IPS-NIHi7 (cell line): ENCODE results near the gene MTCL1.

Source experiments
- DNase-seq: peaks from one replicate; pipeline ENCODE4 v3.0.0; 2012; ENCODE audit warnings: mixed read lengths; ENCODE audit errors: extremely low spot score

The MTCL1 gene

GRCh38 chr18:8810157-8810556, 104.8 kb downstream of the MTCL1 start:
- DNase-seq = no peak

DNA sequence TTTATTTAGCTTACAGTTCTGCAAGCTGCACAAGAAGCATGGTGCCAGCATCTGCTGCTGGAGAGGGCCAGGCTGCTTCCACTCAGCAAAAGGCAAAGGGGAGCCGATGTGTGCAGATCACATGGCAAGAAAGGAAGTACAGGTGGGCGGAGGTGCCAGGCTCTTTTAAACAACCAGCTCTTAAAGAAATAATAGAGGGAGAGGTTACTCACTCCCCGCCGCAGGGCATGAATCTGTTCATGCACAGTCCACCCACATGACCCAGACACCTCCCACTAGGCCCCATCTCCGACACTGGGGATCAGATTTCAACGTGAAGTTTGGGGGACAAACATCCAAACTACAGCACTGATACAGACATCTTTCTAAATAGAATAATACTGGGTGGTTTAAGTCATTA, 105.8 kb downstream of the MTCL1 start:
- no peak for DNase-seq

DNA sequence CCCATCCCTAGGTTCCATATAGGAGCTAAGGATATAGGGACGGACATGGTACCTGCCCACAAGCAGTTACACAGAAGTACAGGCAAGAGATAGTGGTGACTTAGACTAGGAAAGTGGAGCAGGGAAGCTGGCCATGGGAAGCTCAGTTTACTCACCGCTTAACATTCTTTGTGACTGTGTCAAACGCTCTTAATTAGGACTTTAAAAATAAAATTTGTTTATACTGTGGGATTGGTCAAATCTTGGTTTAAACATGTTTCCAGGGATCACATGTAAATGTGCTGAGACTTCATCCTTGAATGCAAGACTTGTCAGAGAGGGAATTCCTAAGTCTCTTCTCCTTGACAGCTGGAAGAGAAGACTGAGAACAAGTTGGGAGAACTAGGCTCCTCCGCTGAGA, 107.3 kb downstream of the MTCL1 start:
- DNase-seq = no peak

- DNase-seq = no peak
Measured at GRCh38 chr18:8813611-8814010, 108.3 kb downstream of the MTCL1 start.

DNA sequence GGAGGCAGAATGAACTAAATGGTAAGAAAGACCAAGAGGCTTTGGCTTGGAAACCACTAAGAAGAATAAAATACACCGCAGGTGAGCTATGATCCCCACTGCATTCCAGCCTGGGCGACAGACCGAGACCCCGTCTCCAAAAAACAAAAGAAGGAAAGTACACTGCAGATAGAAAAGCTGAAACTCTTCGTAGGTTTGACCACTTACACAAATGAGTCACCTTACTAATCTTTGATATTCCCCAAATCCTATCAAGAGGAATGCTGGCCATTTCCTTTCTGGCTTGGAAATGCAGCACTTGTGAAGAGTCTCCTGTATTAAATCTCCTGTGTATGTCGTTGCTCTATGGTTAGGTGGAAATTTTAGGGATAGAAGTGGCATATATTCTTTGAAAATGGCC, 108.8 kb downstream of the MTCL1 start:
- no peak for DNase-seq

GRCh38 chr18:8816220-8816619, 110.9 kb downstream of the MTCL1 start:
- no peak for DNase-seq

GRCh38 chr18:8816816-8817215, 111.5 kb downstream of the MTCL1 start:
- DNase-seq = no peak

DNA sequence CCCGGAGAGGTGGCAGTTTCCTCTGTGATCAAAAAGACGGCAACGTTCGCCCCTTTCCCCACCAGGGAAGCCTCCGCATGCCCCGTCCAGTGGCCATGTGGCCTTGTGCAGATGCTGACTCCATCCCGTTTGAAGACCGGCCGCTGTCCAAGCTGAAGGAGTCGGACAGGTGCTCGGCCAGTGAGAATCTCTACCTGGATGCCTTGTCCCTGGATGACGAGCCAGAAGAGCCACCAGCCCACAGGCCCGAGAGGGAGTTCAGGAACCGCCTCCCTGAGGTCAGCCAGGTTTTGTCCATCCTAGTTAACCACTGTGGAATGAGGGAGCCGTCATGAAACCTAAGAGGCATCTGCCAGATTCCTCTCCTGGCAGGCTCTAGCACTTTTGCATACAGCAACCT, 113.6 kb downstream of the MTCL1 start:
- DNase-seq = no peak

DNA sequence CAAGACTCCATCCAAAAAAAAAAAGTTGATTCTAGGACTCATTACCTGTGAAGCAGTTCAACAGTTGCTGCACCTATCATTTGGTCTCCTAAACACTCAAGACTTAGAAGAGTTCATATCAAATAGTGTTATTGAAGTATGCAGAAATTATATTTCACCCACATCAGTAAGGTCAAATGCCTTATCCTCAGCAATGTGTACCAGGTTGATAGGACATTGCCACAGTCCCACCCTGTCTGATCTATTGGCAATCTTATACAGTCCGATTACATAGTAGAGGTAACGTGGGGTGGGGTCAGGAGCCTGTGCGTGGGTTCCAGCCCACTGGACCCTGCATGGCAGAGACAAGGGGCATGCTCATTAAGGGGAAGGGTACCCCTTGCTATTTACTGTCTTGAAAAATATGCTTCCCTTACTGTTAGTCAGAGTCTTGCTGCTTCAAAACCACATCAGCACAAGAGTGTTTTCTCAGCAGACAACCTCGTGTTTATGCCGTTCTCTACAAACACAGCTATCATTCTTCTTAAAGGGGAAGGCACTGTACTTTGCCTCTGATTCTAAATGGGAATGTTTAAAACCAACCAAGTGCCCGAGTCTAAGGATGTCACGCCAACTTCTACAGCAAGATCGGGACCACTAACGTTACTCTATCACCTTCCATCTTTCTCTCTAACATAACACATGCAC, 115.2 kb downstream of the MTCL1 start:
- DNase-seq = no peak

DNA sequence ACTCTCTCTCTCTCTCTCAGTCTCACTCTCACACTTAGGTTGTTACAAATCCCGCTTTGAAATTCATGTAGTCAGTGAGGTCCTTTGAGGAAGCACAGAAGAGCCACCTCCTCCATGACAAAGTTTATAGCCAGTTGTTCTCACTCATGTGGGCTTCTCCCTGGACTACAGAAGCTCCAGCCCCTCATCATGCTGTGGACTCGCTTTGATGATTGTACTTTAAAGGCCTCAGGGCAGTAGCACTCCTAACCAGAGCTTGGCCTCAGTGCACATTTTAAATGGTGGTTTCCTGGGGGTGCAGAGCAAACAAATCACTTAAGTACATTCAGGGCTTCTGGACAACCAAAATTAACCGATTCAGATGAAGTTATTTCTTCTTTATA, 115.7 kb downstream of the MTCL1 start:
- no peak for DNase-seq

DNA sequence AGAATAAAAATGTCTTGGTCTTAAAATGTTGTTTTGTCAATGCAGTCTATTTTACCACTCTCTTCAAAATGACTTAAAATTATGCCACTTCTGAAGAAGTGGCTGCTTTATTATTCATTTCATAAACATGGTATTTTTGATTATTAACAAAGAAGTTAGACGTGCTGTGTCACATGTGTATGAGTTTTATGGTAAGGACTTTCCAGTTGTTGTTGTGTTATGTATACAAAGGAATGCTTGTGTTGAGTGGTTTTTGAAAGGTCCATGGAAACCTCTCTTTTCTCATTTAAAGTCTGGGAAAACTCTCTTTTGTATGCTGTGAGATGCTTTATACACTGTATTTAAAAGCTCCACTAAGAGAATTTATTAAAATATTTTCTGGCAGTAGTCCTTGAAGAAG, 116.2 kb downstream of the MTCL1 start:
- DNase-seq = no peak

- DNase-seq = no peak
Measured at GRCh38 chr18:8822643-8823042, 117.3 kb downstream of the MTCL1 start.

DNA sequence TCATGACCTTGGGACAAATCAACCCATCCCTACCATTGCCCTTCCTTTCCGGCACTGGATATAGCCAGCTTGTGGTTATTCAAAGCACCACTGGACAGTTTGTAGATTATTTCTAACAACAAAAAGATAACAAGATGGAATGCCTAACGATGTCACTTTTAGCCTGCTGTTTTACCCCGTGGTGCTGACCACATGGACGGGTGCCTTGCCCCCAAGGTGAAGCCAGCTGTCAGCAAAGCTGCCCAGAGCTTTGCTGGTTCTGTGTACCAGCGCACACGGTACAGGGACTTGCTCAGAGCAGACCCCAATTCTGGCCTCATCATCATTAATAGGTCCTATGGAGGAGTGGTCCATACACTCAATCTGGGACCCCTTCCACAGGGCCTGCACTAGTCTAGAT, 118.2 kb downstream of the MTCL1 start:
- DNase-seq = no peak

- no peak for DNase-seq
Measured at GRCh38 chr18:8824846-8825245, 119.5 kb downstream of the MTCL1 start.

GRCh38 chr18:8825273-8825672, 119.9 kb downstream of the MTCL1 start:
- no peak for DNase-seq

- DNase-seq = no peak
Measured at GRCh38 chr18:8825729-8826375, 120.5 kb downstream of the MTCL1 start.

DNA sequence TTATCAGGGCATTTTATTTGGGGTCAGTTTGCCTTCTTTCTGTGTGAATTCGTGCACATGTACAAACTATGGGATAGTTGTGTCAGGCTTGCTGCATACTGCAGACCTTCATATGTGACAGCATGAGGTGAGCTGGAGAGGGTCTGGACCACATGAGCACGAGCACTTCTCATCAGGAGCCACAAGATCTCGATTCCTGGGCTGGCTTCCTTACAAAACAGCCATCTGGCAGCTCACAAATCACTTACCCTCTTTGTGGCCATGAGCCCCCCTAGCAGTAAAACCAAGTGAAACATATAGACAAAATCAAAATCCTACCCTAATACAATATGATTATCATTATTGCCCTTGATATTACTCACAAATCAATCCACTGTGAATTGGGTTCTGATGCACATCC, 121.2 kb downstream of the MTCL1 start:
- no peak for DNase-seq

DNA sequence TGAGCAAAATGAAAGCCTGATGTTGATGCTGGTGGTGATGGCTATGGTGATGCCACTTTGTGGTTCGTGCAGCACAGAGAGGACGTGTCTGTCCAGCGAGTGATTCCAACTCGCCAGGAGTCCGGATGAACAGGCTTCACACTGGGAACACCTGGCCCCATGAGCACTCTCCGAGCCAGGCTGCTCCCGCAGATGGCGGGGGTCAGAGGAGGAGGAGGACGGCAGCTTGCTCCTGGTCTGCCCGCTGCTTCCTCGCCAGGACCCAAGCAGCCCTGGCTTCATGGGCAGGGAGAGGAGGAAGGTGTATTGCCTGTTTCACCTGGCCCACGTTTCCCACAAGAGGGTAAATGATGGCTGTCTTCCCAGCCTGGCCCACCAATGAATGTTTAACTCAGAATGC, 121.6 kb downstream of the MTCL1 start:
- DNase-seq = no peak

DNA sequence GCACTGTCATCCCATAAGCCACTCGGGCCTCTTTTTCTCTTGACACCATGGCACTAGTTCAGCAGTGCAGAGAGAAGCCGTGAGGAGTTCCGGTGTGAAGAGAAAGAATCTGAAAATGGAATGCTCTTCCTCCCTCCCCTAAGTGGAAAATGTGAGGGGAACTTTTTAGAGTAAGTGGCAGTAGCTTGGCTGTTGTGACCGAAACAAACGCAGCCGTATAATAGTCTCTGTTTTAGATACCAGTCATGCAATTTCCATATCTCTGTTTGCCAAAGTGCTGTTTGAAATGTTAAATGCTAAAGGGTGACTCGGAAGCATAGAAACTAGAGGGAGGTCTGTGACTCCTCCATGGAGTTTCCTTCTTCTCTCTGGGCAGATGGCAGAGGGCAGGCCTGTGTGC, 122.9 kb downstream of the MTCL1 start:
- DNase-seq = no peak

DNA sequence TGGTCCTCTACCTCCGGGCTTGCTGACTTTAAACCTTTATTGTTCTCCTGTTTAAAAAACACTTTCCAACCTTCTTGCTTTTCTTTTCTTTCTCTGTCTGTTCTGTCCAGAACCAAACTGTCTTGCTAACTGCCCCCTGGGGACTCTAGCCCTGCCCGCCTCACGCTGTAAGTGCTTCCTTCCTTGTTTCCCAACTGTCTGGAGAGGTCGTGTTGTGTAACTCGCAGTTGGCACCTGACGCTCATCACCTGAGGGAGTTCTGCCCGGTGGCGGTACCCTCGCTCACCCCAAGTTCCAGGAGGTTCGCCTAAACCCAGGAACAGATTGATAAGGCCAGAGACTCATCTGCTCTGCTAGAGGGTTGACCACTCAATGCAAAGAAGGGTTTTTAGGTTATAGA, 123.4 kb downstream of the MTCL1 start:
- DNase-seq = no peak

DNA sequence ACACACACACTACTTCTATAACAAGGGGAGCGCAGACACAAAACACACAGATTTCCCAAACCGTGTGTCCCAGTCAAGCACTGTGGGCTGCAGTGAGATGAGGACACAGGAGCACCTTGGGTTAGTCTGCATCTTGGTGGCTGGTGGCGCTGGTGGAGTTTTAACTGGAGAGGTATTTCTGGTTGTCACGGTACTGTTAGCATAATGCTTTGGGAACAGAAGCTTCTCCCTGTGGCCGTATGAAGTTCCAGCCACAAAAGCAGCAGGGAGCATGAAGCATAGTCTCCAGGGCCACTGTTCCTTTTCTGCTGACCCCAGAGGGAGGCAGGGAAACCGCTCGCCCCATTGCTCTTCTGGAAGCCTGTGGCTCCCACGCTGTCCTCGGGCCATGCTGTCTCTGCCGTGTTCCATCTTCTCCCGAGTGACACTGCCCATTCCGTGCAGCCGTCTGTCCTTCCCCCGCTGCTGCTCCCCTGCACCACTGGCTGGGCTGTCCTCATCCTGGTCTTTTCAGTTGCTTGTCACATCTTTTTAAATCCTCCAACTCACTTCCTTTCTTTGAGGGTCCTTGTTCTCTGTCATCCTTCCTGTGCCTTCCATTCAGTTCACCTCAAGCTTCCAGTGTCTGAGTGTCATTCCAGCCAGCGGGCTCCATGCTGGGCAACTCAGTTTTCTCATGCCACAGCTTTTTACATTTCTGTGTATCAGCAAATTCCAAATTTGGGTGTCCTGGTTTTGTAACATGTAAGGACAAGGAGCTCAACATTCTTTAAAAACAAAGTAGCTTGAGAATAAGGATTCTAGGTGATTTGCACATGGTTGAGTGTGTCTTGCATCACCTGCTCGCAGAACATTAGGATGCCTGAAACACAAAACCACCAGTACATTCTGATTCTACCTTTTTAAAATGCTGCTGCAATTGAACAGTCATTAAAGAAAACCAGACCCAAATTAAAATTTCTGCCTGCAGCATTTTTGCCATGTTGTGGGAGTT, 125.0 kb downstream of the MTCL1 start:
- no peak for DNase-seq

DNA sequence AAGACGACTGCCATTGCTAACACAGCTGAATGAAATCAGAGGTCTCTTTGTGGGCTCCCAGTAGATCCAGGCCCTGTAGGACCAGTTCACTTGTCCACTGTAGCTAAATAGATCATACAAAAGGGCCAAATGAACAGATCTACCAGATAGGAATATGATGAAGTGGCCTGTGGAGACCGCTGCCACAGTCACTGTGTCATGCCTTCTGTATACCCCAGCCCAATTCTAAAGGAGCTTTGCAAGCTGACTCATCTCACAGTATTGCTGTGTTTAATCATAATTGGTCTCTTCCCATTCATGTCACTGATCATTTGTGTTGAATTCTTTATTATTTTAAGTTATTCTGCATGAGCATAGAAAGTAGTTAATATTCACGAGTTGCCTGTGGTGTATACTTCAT, 125.8 kb downstream of the MTCL1 start:
- no peak for DNase-seq

DNA sequence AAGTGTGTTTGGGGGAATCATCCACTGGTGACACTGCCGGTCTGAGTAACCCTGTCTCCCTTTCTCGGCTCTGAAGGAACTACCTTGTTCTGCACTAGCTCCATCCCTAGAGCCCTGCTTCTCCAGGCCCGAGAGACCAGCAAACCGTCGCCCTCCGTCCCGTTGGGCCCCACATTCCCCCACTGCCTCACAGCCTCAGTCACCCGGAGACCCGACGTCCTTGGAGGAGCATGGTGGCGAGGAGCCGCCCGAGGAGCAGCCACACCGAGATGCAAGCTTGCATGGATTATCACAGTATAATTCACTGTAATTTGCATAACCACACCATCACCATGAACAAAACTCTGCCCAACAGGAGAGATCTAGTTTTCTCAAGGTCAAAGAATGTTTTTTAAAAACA, 126.2 kb downstream of the MTCL1 start:
- no peak for DNase-seq
